ENCODE results near the gene DTD1. TPM values are rescaled to one million over a fixed set of nuclear protein-coding genes. Genes with fewer than 3 reads are reported as not detected.
A peak's percentile ranks its signal among the peaks of the same experiment; 100 is the strongest.

Gene DTD1
- total and polyA plus RNA-seq, 2 of the 13 experiments (the other 11 are each of a cell fraction or from before 2014, with no cell fraction given), result 41.2 to 79.3 TPM

- no peak for TF ChIP-seq ZBTB43 (CRISPR knock-in tag; conservative IDR thresholded peaks at IDR 0.05)
Measured at GRCh38 chr20:18805881-18806280, 218.0 kb downstream of the DTD1 start (continued).

- no peak for ATAC-seq
- no peaks in the 10 kb centered on the region for H3K79me2 ChIP-seq (ENCODE audit: insufficient read depth, low read length)
- peaks cover 0 to 12% of the 10 kb centered on the region in 2 experiments; a peak in 1 of 5 replicates for H3K27me3 ChIP-seq (ENCODE audit: control insufficient read depth in 1 of 2, insufficient read depth in 2 of 2, low read length in 2 of 2)
- 3% methylated on average over 3 of the region's 3 CpGs for WGBS (ENCODE audit: low lambda C conversion rate)
- POLR2A ChIA-PET, result no interaction called here
- no peak overlapping the region for H3K4me3 ChIP-seq (replicated peaks in 1 of 3; ENCODE audit: insufficient read depth in 1 of 3, low read depth in 2 of 3, low read length in 3 of 3)
- FAIRE-seq, result no peak
- H4K20me1 ChIP-seq (ENCODE audit: insufficient read depth, low read length), result no peaks in the 10 kb centered on the region
- CTCF ChIA-PET (ENCODE audit: low intra/inter-chr PET ratio, low total read pairs), result no interaction called here
- TF ChIP-seq MNT (IDR thresholded peaks at IDR 0.05) (peak; percentile 58; the same call in 1 of the 2 replicates), KLF9 (CRISPR knock-in tag; IDR thresholded peaks at IDR 0.05; ENCODE audit: low read depth) (no peak)
- BruUV-seq (replicated peaks), result no TSS peak
- H3K9ac ChIP-seq (ENCODE audit: insufficient read depth, low read depth, low read length), result no peak overlapping the region
- H3K9me3 ChIP-seq (ENCODE audit: low read length), result no peaks in the 10 kb centered on the region
- intact Hi-C loops (cut with micrococcal nuclease; ENCODE audit: unreplicated experiment), result no loop called here
- H2AFZ ChIP-seq (ENCODE audit: low read length), result no peak overlapping the region
- H3K36me3 ChIP-seq (replicated peaks in 1 of 2; ENCODE audit: control insufficient read depth in 1 of 2, insufficient read depth in 2 of 2, low read length in 2 of 2), result no peaks in the 10 kb centered on the region
- no peaks in the 10 kb centered on the region for H3K4me1 ChIP-seq (ENCODE audit: insufficient read depth, low read length)
- H3K27ac ChIP-seq (ENCODE audit: extremely low read length, insufficient read depth, low read length), result no peak overlapping the region
- no peak overlapping the region for H3K4me2 ChIP-seq (ENCODE audit: low read depth, low read length)
- DNase-seq (ENCODE audit: low spot score), result no peak
- in situ Hi-C loops (cut with HindIII; ENCODE audit: extremely low pct_ligation_motif_present, low pct_unique_long_range_greater_than_20kb), result no loop called here
Measured at GRCh38 chr20:18808712-18809111, 220.9 kb downstream of the DTD1 start.

- in situ Hi-C loops (cut with HindIII; ENCODE audit: extremely low pct_ligation_motif_present, low pct_unique_long_range_greater_than_20kb) (no loop called here), intact Hi-C loops (cut with micrococcal nuclease; ENCODE audit: unreplicated experiment) (no loop called here)
- H3K4me2 ChIP-seq (ENCODE audit: low read depth, low read length), result no peak overlapping the region
- H3K4me1 ChIP-seq (ENCODE audit: insufficient read depth, low read length), result no peaks in the 10 kb centered on the region
- BruUV-seq (replicated peaks), result no TSS peak
- no peak for DNase-seq (ENCODE audit: low spot score)
- FAIRE-seq, result no peak
- H3K4me3 ChIP-seq (replicated peaks in 1 of 3; ENCODE audit: insufficient read depth in 1 of 3, low read depth in 2 of 3, low read length in 3 of 3), result no peak overlapping the region
- ATAC-seq, result no peak
- no peak overlapping the region for H2AFZ ChIP-seq (ENCODE audit: low read length)
- no peak overlapping the region for H3K9ac ChIP-seq (ENCODE audit: insufficient read depth, low read depth, low read length)
- POLR2A ChIA-PET, result no interaction called here
- no peaks in the 10 kb centered on the region for H3K79me2 ChIP-seq (ENCODE audit: insufficient read depth, low read length)
- H3K27ac ChIP-seq (ENCODE audit: extremely low read length, insufficient read depth, low read length), result no peak overlapping the region
- no peaks in the 10 kb centered on the region for H4K20me1 ChIP-seq (ENCODE audit: insufficient read depth, low read length)
- H3K36me3 ChIP-seq (replicated peaks in 1 of 2; ENCODE audit: control insufficient read depth in 1 of 2, insufficient read depth in 2 of 2, low read length in 2 of 2), result no peaks in the 10 kb centered on the region
- 7% methylated on average over 6 of the region's 6 CpGs for WGBS (ENCODE audit: low lambda C conversion rate)
- peaks cover 1 to 12% of the 10 kb centered on the region in 2 experiments; a peak in 1 of 5 replicates for H3K27me3 ChIP-seq (ENCODE audit: control insufficient read depth in 1 of 2, insufficient read depth in 2 of 2, low read length in 2 of 2)
- CTCF ChIA-PET (ENCODE audit: low intra/inter-chr PET ratio, low total read pairs), result no interaction called here
- H3K9me3 ChIP-seq (ENCODE audit: low read length), result no peaks in the 10 kb centered on the region
- TF ChIP-seq ZC3H13 (CRISPR knock-in tag; IDR thresholded peaks at IDR 0.05) (no peak), CBFB (CRISPR knock-in tag; IDR thresholded peaks at IDR 0.05) (no peak), ZNF850 (CRISPR knock-in tag; conservative IDR thresholded peaks at IDR 0.05) (no peak), DRAP1 (CRISPR knock-in tag; IDR thresholded peaks at IDR 0.05) (no peak), CTCF (CRISPR knock-in tag; IDR thresholded peaks at IDR 0.05) (no peak), KAT2B (IDR thresholded peaks at IDR 0.05; ENCODE audit: borderline replicate concordance, low read depth, low read length) (no peak), RBM39 (IDR thresholded peaks at IDR 0.05; ENCODE audit: low read depth, low read length, poor library complexity, severe bottlenecking) (no peak), NFYC (CRISPR knock-in tag; IDR thresholded peaks at IDR 0.05) (no peak), ZNF737 (CRISPR knock-in tag; IDR thresholded peaks at IDR 0.05; ENCODE audit: borderline replicate concordance) (no peak), ZNF788 (CRISPR knock-in tag; IDR thresholded peaks at IDR 0.05; ENCODE audit: borderline replicate concordance) (no peak)
Measured at GRCh38 chr20:18811186-18811585, 223.3 kb downstream of the DTD1 start.
